HG02973 (cell line): ENCODE data around the gene UNC5A.
"Not testable (repeated sequence)": the region's sequence is repeated elsewhere in the genome, so short reads cannot be mapped to it uniquely, and the experiment has no call there.

ENCODE experiments used
- ATAC-seq: cut with Tn5 transposase; IDR thresholded peaks from one replicate; pipeline ENCODE4 v1.9.1; 2021; ENCODE audit warnings: moderate library complexity; ENCODE audit not compliant: unreplicated experiment

Gene UNC5A

GRCh38 chr5:176861276-176861675 is 50.9 kb downstream of the UNC5A start:
- no peak for ATAC-seq

GRCh38 chr5:176862330-176862995 is 52.1 kb downstream of the UNC5A start:
- ATAC-seq: no peak

GRCh38 chr5:176863041-176863764 is 52.8 kb downstream of the UNC5A start:
- no peak for ATAC-seq

- ATAC-seq: no peak
These were observed 53.4 kb downstream of the UNC5A start for GRCh38 chr5:176863765-176864098.

GRCh38 chr5:176864755-176865154 is 54.4 kb downstream of the UNC5A start:
- no peak for ATAC-seq

GRCh38 chr5:176865964-176866363 is 55.6 kb downstream of the UNC5A start:
- no peak for ATAC-seq

GRCh38 chr5:176866707-176867310 is 56.5 kb downstream of the UNC5A start:
- no peak for ATAC-seq

GRCh38 chr5:176868126-176868525 is 57.8 kb downstream of the UNC5A start:
- no peak for ATAC-seq

- ATAC-seq: no peak
These were observed 58.4 kb downstream of the UNC5A start for GRCh38 chr5:176868731-176869130.

GRCh38 chr5:176869501-176870109 is 59.2 kb downstream of the UNC5A start:
- no peak for ATAC-seq

GRCh38 chr5:176870110-176870591 is 59.8 kb downstream of the UNC5A start:
- ATAC-seq: no peak

GRCh38 chr5:176870644-176871043 is 60.3 kb downstream of the UNC5A start:
- ATAC-seq: not testable (repeated sequence)

- ATAC-seq: not testable (repeated sequence)
These were observed 62.2 kb downstream of the UNC5A start for GRCh38 chr5:176872586-176872985.

- ATAC-seq: not testable (repeated sequence)
These were observed 62.7 kb downstream of the UNC5A start for GRCh38 chr5:176873011-176873410.

- no peak for ATAC-seq
These were observed 63.3 kb downstream of the UNC5A start for GRCh38 chr5:176873541-176874172.

GRCh38 chr5:176874198-176874780 is 63.9 kb downstream of the UNC5A start:
- ATAC-seq: no peak

GRCh38 chr5:176875014-176875550 is 64.7 kb downstream of the UNC5A start:
- no peak for ATAC-seq

- no peak for ATAC-seq
These were observed 65.6 kb downstream of the UNC5A start for GRCh38 chr5:176875783-176876505.

GRCh38 chr5:176876506-176877431 is 66.4 kb downstream of the UNC5A start:
- ATAC-seq: no peak
